SK-N-MC (cell line): Measurements from ENCODE around the gene ADAMTS12.

Experiments used
- EZH2 ChIP-seq: fragments of 200-600 bp; sonication (generic); IDR thresholded peaks from one replicate; pipeline ENCODE4 v1.6.1; 2017; ENCODE audit warnings: antibody characterized with exemption
- POLR2AphosphoS5 ChIP-seq: IDR thresholded peaks from 2 replicates; pipeline ENCODE4 v1.6.1; 2012; ENCODE audit warnings: mild to moderate bottlenecking, low read depth, low read length, borderline replicate concordance

GRCh38 chr5:33657176-33657575 is 234.6 kb downstream of the ADAMTS12 start:
- no peak for TF ChIP-seq POLR2AphosphoS5
- no peak for TF ChIP-seq EZH2
